Measurements from ENCODE around the gene AFF3. TPM values are rescaled to one million over a fixed set of nuclear protein-coding genes. Genes with fewer than 3 reads are reported as not detected.

The AFF3 gene
- total RNA-seq, 1 donor from 2014 or later: 7.6 TPM

- intact Hi-C loops (cut with DNase I): no loop called here
- DNase-seq (no peak), ATAC-seq (ENCODE audit: poor library complexity) (no peak)
Observed at GRCh38 chr2:100036026-100036425, 106.4 kb downstream of the AFF3 start.

DNA sequence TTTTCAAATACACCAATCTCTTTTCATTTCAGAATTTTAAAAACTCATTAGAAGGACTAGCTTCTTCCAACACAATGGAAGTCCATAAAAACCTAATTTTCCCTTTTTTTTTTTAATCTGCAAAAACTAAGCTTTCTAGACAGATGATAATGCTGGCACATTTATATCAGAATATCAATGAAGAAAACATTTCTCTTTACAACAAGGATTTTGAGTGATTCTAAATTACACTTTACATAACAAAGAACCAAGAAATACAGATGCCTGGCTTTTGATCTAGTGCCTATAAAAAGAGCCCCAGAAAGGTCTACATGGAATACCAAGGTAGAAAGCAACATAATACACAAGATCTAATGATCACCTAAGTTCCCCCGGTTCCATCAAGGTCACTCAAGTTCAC, 108.0 kb downstream of the AFF3 start:
- no peak for DNase-seq
- no peak for ATAC-seq (ENCODE audit: poor library complexity)
- intact Hi-C loops (cut with DNase I): no loop called here

GRCh38 chr2:100033976-100034375, 108.4 kb downstream of the AFF3 start:
- ATAC-seq (ENCODE audit: poor library complexity) (no peak), DNase-seq (no peak)
- intact Hi-C loops (cut with DNase I): no loop called here

DNA sequence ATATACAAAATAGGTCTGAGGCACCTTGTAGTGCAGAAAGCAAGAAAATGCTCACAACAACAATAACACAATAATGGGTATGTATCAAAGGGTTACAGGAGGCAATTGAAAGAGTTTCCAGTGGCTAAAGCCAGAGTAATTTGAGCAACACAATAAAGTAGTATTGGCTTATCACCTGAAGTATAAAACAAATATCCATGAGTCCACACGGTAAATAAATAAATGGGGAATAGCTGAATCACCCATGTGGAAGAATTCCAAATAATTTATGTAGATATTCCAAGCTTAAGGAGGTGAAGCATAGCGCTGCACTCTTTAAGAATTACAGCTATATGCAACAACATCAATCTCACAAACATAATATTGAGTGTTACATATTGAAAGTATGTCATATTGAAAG, 110.8 kb downstream of the AFF3 start:
- ATAC-seq (ENCODE audit: poor library complexity) (no peak), DNase-seq (no peak)
- intact Hi-C loops (cut with DNase I): no loop called here

- DNase-seq (no peak), ATAC-seq (ENCODE audit: poor library complexity) (no peak)
- intact Hi-C loops (cut with DNase I): no loop called here
Observed at GRCh38 chr2:100029460-100029859, 112.9 kb downstream of the AFF3 start.

DNA sequence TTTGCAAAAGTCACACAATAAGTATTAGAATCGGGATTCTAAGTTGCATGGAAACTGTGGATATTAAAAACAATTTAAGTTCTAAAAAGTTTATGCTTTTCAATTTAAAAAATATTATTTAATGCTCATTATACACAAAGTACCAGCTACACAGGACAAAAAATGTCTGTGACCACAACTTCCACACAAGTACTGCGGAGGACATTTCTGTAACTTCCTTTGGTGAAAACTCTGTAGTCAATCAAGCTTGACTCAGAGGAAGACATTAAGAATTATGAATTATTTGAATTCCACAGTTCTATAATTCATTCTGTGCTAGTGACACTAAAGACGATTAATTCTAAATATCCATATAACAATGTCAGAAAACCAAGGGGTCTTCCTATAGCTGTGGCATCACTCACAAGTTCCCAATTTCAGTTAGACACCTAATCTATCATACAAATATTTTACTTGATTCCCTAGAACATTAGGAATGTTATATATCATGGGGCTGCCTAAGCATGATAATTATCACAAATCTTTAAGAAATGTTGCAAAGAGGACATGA, 120.5 kb downstream of the AFF3 start:
- ATAC-seq (ENCODE audit: poor library complexity) (no peak), DNase-seq (no peak)
- intact Hi-C loops (cut with DNase I): no loop called here

DNA sequence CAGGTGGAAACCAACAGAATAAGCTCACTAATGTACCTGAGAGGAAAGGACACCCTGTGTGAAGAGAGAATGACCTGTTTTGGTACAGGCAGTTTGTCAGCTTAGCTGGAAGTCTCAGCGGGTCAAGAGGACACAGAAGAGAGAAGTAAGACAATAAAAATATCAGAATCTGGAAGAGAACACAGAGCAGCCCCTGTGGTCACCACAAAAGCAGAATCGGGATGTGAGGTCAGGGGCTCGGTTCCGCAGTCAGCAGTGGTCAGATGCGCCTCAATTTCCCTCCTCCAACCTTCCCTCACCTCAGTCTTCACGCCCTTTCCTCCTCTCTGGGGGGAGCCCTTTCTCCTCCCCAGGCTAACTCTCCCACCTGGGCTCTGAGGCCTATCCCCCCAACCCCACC, 122.9 kb downstream of the AFF3 start:
- intact Hi-C loops (cut with DNase I): no loop called here
- no peak for ATAC-seq (ENCODE audit: poor library complexity)
- DNase-seq: no peak

GRCh38 chr2:100018341-100019193, 123.8 kb downstream of the AFF3 start:
- no peak for DNase-seq
- intact Hi-C loops (cut with DNase I): no loop called here
- ATAC-seq (ENCODE audit: poor library complexity): no peak

GRCh38 chr2:100017633-100018032, 124.8 kb downstream of the AFF3 start:
- no peak for DNase-seq
- ATAC-seq (ENCODE audit: poor library complexity): no peak
- intact Hi-C loops (cut with DNase I): no loop called here

GRCh38 chr2:100016756-100017155, 125.6 kb downstream of the AFF3 start:
- intact Hi-C loops (cut with DNase I): no loop called here
- ATAC-seq (ENCODE audit: poor library complexity) (no peak), DNase-seq (no peak)

DNA sequence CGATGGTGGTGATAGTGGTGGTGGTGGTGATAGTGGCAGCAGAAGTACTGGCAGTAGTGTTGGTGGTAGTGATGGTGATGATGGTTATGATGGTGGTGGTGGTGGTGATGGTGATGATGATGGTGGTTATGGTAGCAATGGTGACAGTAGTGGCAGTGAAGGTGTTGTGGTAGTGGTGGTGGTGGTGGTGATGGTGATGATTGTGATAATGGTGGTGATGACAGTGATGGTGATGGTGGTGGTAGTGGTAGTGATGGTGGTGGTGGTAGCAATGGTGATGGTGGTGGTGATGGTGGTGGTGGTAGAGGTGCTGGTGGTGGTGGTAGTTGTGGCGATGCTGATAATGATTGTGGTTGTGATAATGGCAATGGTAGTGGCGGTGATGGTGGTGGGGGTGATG, 126.5 kb downstream of the AFF3 start:
- no peak for DNase-seq
- ATAC-seq (ENCODE audit: poor library complexity): no peak

GRCh38 chr2:100013892-100014677, 128.3 kb downstream of the AFF3 start:
- DNase-seq (peak; percentile 70), ATAC-seq (ENCODE audit: poor library complexity) (peak; percentile 96)
- intact Hi-C loops (cut with DNase I): no loop called here

More for the DNA sequence above, 126.5 kb downstream of the AFF3 start:
- intact Hi-C loops (cut with DNase I): no loop called here

- DNase-seq: no peak
- ATAC-seq (ENCODE audit: poor library complexity): no peak
- intact Hi-C loops (cut with DNase I): no loop called here
Observed at GRCh38 chr2:100012561-100012960, 129.8 kb downstream of the AFF3 start.

DNA sequence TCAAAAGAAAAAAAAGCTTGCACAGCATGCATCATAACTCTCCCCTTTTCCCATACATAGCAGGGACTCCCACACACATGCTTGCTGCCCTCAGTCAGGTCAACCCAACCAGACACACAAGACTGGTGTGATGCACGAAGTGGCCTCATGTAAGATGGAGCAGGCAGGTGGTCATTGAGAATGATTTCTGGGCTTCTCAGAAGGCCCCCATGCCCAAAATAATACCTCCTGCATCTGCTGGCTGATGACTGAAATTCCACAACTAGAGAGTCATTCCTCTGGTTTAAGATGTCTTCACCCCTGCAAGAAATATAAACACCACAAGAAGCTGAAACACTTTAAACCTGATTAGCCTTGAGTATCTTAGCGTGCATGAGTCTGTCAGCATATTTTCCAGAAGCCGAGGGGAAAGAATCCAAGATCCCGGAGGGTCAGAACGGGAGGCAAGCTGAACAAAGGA, 131.1 kb downstream of the AFF3 start:
- DNase-seq (no peak), ATAC-seq (ENCODE audit: poor library complexity) (no peak)
- intact Hi-C loops (cut with DNase I): no loop called here

GRCh38 chr2:100010606-100011005, 131.8 kb downstream of the AFF3 start:
- no peak for DNase-seq
- ATAC-seq (ENCODE audit: poor library complexity): no peak
- intact Hi-C loops (cut with DNase I): no loop called here

GRCh38 chr2:100009743-100010142, 132.6 kb downstream of the AFF3 start:
- ATAC-seq (ENCODE audit: poor library complexity) (no peak), DNase-seq (no peak)
- intact Hi-C loops (cut with DNase I): no loop called here

- intact Hi-C loops (cut with DNase I): no loop called here
- ATAC-seq (ENCODE audit: poor library complexity): peak; percentile 41
- no peak for DNase-seq
Observed at GRCh38 chr2:100008956-100009355, 133.4 kb downstream of the AFF3 start.

DNA sequence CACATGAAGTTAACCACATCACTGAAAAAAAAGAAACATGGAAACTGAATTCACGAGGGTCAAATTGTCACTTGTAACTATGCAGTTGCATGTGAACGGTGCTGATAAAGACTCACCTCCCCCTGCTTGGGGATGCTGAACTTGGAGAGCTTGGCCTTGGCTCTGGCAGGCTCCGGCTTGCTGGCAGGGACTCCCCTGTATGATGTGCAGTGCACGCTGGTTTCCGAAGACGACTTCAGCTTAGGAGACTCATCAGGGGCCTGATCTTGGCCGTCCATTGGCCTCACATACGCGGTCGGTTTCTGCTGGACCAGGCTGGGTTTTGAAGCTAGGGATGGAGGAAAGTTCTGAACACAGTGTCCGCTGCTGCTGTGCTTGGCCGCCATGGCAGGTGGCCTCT, 135.9 kb downstream of the AFF3 start:
- intact Hi-C loops (cut with DNase I): no loop called here
- DNase-seq (no peak), ATAC-seq (ENCODE audit: poor library complexity) (no peak)

DNA sequence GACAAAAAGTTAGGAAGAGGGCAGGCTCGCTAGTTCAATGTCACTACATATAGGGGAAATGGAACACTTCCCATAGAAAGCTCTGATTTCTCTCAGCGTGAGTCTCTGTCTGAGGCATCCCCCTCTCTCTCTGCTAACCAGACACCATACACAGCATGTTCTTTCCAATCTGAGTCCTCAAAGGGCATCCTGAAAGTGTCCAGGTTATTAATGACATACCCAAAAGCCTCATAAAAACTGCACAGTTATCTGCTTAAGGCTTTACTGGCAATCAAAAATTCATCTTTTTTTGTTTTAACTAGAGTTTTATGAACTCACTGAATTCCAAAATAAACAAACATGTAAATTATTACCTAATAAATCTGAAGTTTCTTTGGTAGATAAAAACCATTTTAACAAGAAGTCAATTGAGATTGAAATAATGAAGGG, 137.4 kb downstream of the AFF3 start:
- intact Hi-C loops (cut with DNase I): no loop called here
- no peak for DNase-seq
- ATAC-seq (ENCODE audit: poor library complexity): no peak

Measured in Right ventricle myocardium superior (tissue), 1 donor.